Measurements from ENCODE around the gene PRKG2. TPM values are rescaled to one million over a fixed set of nuclear protein-coding genes. Genes with fewer than 3 reads are reported as not detected.
"Not testable (repeated sequence)": the region's sequence is repeated elsewhere in the genome, so short reads cannot be mapped to it uniquely, and the experiment has no call there.

PRKG2 gene
- total RNA-seq, 1 donor from 2014 or later, result 0.72 TPM

DNA sequence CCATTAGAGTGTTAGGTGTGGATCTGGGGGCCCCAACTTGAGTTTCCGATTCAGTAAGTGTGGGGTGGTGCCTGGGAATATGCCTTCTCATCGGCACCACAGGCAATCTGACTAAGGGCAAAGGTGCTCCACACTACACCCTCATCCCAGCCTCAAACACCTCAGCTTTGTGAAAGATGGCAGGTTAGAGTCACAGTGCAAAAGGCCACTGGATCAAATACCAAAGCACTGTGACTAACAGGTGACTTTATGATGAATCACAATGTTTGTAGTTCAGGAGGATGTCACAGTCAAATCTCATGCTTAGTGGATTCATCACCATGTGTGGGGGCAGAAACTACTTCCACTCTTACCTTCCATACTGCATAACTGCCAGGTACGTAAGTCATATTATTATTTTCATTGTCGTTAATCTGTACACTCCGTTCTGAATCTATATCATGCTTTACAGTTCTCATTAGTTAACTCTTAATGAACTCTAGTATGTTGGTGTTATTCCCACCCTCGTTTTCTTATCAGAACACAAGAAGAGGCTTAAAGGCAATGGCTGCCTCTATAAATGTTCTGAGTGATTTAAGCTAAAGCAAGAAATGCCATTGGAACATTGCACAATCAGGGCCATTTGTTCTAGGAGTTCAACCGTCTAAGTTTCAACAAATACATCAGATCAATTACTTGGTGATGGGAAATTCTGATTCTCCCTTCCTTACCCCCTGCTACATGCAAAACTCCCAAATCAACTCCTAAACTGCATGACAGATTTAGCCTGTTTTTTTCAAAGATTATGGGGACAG is 50.2 kb downstream of the PRKG2 start:
- H3K27me3 Mint-ChIP-seq (ENCODE audit: unreplicated experiment), result no peaks in the 10 kb centered on the region
- H3K9me3 Mint-ChIP-seq (ENCODE audit: unreplicated experiment), result no peaks in the 10 kb centered on the region
- no peaks in the 10 kb centered on the region for H3K36me3 Mint-ChIP-seq (ENCODE audit: low read depth, unreplicated experiment)
- H3K27ac Mint-ChIP-seq (ENCODE audit: unreplicated experiment), result no peak overlapping the region
- no peaks in the 10 kb centered on the region for H3K4me1 Mint-ChIP-seq (ENCODE audit: unreplicated experiment)
- no peak for DNase-seq (ENCODE audit: low spot score)
- no peak overlapping the region for H3K4me3 Mint-ChIP-seq (ENCODE audit: unreplicated experiment)
- TF ChIP-seq, protein P1, sequence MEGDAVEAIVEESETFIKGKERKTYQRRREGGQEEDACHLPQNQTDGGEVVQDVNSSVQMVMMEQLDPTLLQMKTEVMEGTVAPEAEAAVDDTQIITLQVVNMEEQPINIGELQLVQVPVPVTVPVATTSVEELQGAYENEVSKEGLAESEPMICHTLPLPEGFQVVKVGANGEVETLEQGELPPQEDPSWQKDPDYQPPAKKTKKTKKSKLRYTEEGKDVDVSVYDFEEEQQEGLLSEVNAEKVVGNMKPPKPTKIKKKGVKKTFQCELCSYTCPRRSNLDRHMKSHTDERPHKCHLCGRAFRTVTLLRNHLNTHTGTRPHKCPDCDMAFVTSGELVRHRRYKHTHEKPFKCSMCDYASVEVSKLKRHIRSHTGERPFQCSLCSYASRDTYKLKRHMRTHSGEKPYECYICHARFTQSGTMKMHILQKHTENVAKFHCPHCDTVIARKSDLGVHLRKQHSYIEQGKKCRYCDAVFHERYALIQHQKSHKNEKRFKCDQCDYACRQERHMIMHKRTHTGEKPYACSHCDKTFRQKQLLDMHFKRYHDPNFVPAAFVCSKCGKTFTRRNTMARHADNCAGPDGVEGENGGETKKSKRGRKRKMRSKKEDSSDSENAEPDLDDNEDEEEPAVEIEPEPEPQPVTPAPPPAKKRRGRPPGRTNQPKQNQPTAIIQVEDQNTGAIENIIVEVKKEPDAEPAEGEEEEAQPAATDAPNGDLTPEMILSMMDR (IDR thresholded peaks at IDR 0.05; ENCODE audit: unreplicated experiment), result no peak

DNA sequence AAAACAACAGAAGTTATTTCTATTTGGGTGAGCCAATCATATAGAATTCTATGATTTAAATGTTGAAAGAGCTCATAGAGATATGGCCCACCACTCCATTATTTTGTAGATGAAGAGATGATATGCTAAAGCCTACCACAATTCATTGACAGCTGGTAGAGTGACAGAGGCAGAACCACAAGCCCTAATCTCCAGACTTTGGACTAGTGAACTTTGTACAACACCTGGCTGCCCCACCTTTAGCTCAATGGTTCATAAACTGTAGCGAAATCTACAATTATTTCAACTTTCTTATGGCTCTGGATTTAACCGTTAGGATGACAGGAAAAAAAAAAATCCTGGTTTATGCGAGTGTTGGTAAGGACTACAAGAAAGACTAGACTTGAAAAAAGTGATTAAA is 50.9 kb downstream of the PRKG2 start:
- H3K27ac Mint-ChIP-seq (ENCODE audit: unreplicated experiment), result no peak overlapping the region
- H3K9me3 Mint-ChIP-seq (ENCODE audit: unreplicated experiment), result no peaks in the 10 kb centered on the region
- TF ChIP-seq, protein P1 (IDR thresholded peaks at IDR 0.05; ENCODE audit: unreplicated experiment), result no peak
- no peaks in the 10 kb centered on the region for H3K4me1 Mint-ChIP-seq (ENCODE audit: unreplicated experiment)
- no peak overlapping the region for H3K4me3 Mint-ChIP-seq (ENCODE audit: unreplicated experiment)
- no peak for DNase-seq (ENCODE audit: low spot score)
- no peaks in the 10 kb centered on the region for H3K36me3 Mint-ChIP-seq (ENCODE audit: low read depth, unreplicated experiment)
- H3K27me3 Mint-ChIP-seq (ENCODE audit: unreplicated experiment), result no peaks in the 10 kb centered on the region

DNA sequence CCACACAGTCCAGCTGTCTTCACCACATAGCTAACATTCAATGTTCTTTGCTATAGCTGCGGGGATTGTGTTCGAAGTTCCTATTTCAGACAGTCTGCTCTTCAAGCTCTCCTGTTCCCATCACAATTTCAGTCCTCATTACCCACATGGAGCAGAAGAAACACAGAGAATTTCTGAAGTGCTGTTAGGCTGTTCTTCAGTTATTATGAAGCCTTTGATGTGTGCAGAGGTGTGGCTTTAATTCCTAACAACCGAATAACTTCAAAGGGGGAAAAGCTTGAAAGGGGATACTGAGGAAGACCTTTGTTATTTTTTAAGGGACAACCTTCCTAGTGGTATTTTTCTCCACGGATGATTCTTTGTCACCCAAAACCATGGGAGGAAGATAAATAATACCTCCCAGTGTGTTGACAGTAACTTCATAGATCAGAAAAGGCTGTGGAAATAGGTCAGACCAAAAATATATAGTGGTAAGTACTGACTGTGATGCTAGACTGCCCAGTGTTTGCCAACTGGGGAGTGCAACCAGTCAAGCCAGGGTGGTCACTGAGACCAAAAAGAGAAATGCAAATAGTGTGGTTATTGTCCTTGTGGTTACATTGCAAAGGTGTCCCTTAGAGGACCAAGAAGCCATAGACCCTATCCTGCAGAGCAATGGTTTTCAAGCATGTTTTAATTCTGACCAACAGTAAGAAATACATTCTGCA is 52.1 kb downstream of the PRKG2 start:
- Mint-ChIP-seq H3K9me3 (ENCODE audit: unreplicated experiment) (no peaks in the 10 kb centered on the region), H3K27ac (ENCODE audit: unreplicated experiment) (no peak overlapping the region), H3K4me1 (ENCODE audit: unreplicated experiment) (no peaks in the 10 kb centered on the region), H3K27me3 (ENCODE audit: unreplicated experiment) (no peaks in the 10 kb centered on the region), H3K4me3 (ENCODE audit: unreplicated experiment) (no peak overlapping the region), H3K36me3 (ENCODE audit: low read depth, unreplicated experiment) (no peaks in the 10 kb centered on the region)
- DNase-seq (ENCODE audit: low spot score), result no peak
- TF ChIP-seq, protein P1 (IDR thresholded peaks at IDR 0.05; ENCODE audit: unreplicated experiment), result no peak

DNA sequence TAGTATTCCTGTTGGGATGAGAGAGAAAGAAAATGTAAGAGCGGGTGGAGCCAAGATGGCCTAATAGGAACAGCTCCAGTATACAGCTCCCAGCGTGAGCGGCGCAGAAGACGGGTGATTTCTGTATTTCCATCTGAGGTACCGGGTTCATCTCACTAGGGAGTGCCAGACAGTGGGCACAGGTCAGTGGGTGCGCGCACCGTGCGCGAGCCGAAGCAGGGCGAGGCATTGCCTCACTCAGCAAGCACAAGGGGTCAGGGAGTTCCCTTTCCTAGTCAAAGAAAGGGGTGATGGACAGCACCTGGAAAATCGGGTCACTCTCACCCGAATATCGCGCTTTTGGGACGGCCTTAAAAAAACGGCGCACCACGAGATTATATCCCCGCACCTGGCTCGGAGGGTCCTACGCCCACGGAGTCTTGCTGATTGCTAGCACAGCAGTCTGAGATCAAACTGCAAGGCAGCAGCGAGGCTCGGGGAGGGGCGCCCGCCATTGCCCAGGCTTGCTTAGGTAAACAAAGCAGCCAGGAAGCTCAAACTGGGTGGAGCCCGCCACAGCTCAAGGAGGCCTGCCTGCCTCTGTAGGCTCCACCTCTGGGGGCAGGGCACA is 61.2 kb downstream of the PRKG2 start:
- DNase-seq (ENCODE audit: low spot score), result not testable (repeated sequence)

DNA sequence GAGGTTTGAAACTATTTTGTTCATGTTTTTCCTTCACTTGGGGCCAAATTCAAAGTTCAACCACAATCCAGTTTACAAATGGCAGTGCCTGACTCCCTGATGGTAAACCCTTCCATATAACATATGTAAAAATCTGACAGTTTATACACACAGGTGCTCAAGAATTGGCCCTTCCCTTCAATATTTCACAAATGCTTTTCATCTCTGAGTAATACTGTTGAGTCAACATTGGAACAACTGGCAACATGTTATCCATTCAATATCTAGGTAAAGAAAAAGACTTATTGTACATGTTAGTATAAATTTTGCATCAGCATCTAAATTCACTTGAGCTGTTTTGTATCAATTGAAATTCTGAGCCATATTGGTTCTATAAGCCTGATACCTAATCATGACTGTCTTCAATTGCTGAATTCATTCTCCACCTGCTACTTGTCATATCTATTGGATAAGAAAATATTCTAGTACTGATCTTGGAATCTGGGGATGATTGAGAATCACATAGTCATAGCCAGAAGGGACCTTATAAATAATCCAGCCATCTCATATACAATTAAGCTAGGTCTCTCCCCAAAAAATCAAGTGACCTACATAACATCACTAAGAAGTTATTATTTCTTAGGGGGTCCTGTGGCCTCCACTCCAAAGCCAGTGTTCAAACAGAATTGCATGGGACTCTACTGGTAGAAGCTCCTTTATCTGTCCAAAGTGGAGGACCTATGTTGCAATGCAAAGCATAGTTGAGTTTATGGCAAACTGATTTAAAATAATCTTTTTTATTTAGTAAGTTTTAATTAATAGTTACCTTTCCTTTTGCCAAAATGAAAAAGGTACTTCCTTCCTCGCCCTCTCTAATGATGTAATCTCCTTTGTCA is 61.9 kb downstream of the PRKG2 start:
- Mint-ChIP-seq H3K9me3 (ENCODE audit: unreplicated experiment) (no peaks in the 10 kb centered on the region), H3K27ac (ENCODE audit: unreplicated experiment) (peak overlapping the region; percentile 79), H3K4me3 (ENCODE audit: unreplicated experiment) (peak overlapping the region; percentile 83), H3K4me1 (ENCODE audit: unreplicated experiment) (no peaks in the 10 kb centered on the region), H3K27me3 (ENCODE audit: unreplicated experiment) (peaks cover 3% of the 10 kb centered on the region), H3K36me3 (ENCODE audit: low read depth, unreplicated experiment) (no peaks in the 10 kb centered on the region)
- TF ChIP-seq, protein P1 (IDR thresholded peaks at IDR 0.05; ENCODE audit: unreplicated experiment), result no peak
- no peak for DNase-seq (ENCODE audit: low spot score)

More for the DNA sequence above, 61.2 kb downstream of the PRKG2 start:
- not testable (repeated sequence) for H3K27me3 Mint-ChIP-seq (ENCODE audit: unreplicated experiment); H3K36me3 Mint-ChIP-seq (ENCODE audit: low read depth, unreplicated experiment); H3K4me1 Mint-ChIP-seq (ENCODE audit: unreplicated experiment); H3K9me3 Mint-ChIP-seq (ENCODE audit: unreplicated experiment)
- Mint-ChIP-seq H3K27ac (ENCODE audit: unreplicated experiment) (peak overlapping the region; percentile 79), H3K4me3 (ENCODE audit: unreplicated experiment) (peak overlapping the region; percentile 83)
